T follicular helper cell (primary cell): ENCODE measurements around the gene RBM20.
A peak's percentile ranks its signal among the peaks of the same experiment; 100 is the strongest.
"Not testable (repeated sequence)": the region's sequence is repeated elsewhere in the genome, so short reads cannot be mapped to it uniquely, and the experiment has no call there.

Source experiments
- DNase-seq: peaks from one replicate; pipeline ENCODE4 v3.0.0-alpha.2; 2020; ENCODE audit warnings: low read depth
- total RNA-seq, 2 experiments: gene quantifications; one replicate each; lab custom pipeline; 2026; lab: John Stamatoyannopoulos, UW

Gene RBM20
- 0.06 to 0.17 reads per million in 2 experiments for total RNA-seq

DNA sequence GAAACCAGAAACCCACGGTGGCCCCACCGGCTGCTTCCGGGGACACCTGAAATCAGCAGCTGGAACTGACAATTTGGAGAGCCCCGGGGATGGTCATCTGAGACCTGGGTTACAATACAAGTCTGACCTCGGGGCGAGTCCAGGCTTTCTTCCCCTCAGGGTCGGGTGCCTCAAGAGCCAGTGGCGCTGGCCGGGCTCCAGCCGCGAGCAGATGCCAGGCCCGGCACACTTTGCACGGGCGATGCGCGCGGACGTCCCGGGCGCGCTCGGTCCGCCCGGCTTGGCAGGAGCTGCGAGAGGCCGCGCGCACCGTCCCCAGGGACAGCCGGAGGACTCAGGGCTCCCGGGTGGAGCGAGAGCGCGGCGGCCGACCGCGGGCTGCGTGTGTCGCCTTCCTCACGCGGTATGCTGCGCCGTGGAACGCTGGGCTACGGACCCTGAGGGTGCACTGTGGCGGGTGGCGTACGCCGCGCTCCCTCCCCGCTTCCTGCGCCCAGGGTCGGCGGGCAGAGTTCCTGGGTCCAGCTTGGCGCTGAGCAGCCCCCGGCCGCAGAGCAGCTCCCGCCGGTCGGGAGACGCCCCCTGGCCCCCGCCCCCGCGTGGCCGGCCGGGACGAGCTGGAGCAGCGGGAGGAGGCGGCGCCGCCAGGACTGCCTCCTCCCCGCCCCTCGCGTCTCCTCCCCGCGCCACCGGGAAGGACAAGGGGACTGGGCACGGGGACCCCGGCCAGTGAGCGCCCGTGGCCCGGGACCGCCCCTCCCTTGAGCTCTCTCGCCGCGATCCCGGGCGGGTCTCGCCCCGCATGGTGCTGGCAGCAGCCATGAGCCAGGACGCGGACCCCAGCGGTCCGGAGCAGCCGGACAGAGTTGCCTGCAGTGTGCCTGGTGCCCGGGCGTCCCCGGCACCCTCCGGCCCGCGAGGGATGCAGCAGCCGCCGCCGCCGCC is at the start of gene RBM20:
RBM20 (plus strand) TSS at position 684 of the 945 bp plus-strand sequence; CDS start at position 803, 119 bp downstream.
- no peak for DNase-seq

DNA sequence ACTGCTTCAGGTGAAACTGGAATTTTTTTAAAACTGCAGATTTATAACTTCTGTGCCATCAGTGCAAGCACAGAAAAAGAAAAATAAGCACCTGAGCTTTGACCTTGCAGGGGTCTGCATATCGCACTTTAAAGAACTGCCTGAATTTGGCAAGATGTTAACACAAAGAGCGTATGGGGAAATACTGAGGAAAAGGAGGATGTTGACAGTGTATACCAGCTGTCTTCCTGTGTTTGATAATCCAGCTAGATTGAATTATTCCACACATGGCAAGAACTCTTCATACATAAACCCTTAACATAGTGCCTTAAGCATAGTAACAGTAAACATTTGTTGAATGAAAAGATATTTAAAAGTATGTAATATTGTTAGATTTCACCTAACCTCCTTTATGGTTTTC is 46.7 kb upstream of the RBM20 start:
- DNase-seq = no peak

DNA sequence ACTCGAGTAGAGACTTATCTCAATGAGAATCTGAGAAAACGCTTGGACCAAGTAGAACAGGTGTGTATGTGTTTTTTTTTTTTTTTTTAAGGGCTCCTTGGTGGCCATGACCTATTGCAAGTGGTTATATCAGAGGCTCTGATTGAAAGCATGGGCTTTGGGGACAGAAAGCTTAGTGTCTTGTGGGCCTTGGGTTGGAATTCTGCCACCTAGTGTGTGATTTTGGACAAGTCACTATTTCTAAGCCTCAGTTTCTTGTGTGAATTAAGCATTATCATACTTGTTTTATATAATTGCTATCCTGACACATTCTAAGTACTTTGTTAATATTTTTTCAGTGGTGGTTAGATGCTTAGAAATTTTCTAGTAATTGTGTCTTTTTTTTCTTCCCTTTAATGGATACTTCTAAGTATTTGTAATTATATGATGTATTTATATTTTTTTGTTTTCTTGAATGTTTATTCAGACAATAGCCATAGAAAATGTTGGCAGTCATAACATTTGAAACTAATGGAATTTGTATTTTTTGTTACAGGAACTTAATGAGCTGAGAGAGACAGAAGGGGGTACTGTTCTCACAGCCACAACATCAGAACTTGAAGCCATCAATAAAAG is 43.5 kb upstream of the RBM20 start:
- DNase-seq = no peak

DNA sequence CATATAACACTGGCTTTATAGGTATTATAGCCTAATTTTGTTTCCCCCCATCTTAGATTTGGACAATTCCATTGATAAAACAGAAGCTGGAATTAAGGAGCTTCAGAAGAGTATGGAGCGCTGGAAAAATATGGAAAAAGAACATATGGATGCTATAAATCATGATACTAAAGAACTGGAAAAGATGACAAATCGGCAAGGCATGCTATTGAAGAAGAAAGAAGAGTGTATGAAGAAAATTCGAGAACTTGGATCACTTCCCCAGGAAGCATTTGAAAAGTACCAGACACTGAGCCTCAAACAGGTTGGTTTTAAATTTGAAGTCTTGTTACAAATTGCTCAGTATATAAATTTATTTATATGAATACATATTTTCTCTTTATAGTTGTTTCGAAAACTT is 42.6 kb upstream of the RBM20 start:
- DNase-seq = no peak

DNA sequence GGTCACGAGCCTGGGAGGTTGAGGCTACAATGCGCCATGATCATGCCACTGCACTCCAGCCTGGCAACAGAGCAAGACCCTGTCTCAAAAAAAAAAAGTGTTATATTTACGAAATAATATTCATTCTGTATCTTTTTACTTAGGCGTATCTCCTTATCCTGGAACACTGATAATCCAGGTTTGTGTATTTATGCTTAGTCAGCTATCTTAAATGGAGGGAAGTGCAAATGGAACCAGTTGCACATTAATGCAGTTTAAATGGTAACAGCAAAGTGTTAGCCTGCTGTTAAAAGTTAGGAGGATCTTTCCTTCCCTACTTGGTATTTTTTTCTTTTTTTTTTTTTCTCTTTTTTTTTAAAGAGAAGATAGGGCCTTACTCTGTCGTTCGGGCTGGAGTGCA is 36.0 kb upstream of the RBM20 start:
- DNase-seq = no peak

DNA sequence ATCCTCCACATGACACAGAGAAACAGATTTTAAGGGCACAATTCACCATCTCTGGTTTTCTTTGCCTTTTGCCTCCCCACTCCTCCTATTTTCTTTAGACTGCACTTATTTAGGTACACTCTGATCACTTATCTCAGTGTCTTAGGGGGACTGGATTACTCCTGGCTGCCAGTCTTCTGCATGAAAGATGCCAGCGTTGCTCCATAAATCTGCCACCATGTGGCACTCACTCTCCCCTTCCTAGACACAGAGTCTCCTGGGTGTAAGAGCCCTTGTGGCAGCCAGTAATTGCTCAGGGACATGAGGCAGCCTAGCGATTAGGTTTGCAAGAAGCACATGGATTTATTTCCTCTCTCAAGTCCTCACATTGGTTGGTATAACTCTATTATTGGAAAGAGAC is 34.5 kb upstream of the RBM20 start:
- DNase-seq = no peak

DNA sequence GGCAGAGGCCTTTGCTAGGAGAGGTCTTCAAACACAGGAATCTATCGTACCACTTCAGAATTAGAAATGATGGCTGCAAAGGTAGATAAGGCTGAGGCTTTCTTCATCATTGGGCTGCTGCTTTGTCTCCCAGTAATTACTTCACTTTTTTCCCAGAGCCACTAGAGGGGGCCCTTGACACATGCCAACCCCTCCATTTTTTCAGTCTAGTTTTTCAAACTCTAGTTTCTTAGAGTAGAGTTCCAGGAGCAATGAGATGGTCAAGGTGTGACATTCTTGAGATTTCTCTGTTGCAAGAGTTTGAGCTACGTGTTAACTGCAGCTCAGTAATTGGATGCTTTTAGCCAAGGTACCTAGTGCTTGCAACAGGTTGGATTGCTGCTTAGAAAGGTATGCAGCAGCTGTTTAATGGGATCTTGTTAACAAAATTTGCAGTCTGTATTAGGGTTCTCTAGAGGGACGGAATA is 33.8 kb upstream of the RBM20 start:
- peak; percentile 28 for DNase-seq

DNA sequence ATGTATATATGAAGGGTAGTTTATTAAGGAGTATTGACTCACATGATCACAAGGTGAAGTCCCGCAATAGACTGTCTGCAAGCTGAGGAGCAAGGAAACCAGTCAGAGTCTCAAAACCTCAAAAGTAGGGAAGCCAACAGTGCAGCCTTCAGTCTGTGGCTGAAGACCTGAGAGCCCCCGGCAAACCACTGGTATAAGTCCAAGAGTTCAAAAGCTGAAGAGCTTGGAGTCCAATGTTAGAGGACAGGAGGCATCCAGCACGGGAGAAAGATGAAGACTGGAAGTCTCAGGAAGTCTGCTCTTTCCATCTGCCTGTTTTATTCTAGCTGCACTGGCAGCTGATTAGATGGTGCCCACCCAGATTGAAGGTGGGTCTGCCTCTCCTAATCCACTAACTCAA is 33.4 kb upstream of the RBM20 start:
- DNase-seq = not testable (repeated sequence)

DNA sequence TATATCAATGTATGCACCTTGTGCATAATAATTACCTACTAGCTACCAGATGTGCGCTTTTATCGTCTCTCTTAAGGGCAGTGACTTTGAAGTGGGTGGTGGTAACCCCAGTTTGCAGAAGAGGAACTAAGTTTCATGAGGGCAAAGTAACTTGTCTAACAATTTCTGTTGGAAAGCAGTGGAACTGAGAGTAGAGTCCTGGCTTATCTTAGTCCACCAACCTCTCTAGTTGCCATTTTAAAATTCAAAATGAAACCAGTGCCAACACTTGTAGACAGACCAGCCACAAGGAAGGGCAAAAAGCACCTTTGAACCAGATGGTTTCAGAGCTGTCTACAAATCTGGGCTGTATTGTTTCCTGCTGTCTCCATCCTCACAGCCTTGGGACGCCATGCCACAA is 32.0 kb upstream of the RBM20 start:
- no peak for DNase-seq

DNA sequence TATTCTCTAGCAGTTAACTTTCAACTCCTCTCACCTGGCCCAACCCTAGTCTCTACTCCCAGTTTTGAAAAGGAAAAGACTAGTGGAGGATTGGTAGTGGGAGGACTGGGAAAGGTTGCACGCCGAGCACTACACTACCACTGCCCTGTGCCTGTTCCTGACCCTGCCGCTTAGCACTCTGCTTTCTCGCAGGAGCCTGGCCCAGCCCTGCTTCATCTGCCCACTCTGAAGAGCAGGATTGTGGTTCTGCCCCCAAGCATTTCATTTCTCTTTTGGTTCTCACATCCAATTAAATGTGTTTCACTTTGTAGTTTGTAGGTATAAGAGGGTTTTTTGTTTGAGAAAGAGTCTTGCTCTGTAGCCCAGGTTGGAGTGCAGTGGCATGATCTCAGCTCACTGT is 31.5 kb upstream of the RBM20 start:
- DNase-seq = no peak

DNA sequence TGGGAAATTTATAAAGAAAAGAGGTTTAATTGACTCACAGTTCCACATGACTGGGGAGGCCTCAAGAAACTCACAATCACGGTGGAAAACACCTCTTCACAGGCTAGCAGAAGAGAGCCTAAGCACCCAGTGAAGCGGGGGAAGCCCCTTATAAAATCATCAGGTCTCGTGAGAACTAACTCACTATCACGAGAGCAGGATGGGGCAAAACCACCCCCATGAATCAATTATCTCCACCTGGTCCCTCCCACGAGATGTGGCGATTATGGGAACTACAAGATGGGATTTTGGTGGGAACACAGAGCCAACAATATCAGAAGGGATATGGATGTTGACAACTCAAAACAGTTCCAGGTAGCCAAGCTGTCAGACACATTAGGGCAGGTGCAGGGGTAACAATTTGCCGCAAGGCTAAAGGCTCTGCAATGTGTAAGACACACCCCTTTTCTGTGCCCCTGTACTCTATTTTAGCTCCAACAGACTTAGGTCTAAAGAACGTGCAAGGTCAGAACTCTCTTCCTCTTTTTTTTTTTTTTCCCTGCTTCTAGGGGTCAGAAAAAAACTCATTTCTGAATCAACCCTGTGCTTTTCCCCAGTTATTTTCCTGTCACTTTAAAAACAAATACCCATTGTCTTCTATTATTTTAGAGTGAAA is 30.7 kb upstream of the RBM20 start:
- DNase-seq = no peak

DNA sequence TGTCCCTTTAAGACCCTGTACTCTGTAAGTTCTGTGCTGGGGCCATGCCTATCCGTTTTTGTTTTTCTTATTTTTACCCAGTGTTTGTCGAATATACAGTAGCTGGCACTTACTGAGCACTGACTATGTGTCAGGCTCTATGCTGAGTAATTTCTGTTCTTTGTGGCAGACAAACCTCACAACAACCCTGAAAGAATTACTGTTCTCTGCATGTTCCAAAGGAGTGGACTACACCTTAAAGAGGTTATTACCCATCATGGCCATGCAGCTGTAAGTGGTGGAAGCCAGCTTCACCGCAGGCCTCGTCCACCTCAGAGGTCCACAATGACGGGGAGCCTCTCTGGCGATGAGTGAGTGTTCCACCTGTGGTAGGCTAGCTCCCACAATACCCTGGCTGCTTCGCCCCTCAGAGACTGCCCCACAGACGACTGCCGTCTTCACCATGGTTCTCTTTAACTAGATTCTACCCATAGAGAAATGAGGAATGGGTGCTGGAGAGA is 30.1 kb upstream of the RBM20 start:
- no peak for DNase-seq

DNA sequence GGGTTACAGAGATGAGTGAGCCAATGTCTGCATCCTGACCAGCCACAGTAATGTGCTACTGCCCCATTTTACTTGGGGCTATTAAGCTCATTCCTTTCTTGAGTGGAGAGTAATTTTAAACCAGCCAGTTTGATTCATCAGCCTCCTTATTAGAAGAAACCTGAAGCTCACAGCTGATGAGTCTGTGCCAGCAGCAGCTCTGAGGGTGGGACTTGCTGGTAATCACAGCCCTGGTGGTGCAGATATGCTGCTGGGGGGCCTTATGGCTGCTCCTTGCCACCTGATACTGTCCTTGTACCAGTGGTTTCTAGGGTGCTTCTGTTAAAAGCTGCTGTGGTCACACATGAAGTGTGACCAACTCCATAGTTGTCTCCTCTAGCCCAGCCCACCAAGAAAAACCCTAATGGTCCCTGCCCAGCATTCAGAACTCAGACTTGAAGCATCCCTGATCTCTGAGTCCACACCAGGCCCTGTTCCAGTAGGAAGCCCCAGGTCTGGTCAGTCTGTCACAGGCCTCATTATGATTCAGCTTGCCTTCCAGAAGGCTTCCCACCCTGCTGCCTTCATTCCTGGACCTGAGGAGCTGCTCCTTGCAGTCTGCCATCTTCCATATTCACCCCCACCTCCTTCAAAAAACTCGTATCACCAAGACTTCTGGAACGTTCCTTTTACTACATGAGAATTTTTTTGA is 28.9 kb upstream of the RBM20 start:
- DNase-seq = no peak

DNA sequence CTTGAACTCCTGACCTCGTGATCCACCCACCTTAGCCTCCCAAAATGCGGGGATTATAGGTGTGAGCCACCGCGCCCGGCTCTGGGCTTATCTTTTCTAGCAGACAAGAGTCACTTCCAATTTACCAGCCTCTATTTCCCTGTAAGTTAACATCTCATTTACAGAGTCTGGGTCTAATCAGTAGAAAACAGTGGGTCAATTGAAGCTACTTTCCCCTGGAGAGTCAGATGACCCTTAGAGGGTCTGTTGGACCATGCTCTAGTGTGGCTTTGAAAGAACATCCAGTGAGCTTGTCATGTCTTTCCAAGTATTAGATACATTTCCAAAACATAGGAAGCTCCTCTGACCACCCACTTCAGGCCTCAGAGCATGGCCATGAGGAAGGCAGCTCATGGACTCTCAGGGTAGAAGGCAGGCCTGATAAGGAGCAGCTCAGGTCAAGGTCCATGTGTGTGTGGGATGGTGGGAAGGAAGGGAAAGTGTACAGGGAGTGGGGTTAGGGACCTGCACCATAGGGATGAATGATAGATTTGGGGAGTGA is 27.6 kb upstream of the RBM20 start:
- no peak for DNase-seq

DNA sequence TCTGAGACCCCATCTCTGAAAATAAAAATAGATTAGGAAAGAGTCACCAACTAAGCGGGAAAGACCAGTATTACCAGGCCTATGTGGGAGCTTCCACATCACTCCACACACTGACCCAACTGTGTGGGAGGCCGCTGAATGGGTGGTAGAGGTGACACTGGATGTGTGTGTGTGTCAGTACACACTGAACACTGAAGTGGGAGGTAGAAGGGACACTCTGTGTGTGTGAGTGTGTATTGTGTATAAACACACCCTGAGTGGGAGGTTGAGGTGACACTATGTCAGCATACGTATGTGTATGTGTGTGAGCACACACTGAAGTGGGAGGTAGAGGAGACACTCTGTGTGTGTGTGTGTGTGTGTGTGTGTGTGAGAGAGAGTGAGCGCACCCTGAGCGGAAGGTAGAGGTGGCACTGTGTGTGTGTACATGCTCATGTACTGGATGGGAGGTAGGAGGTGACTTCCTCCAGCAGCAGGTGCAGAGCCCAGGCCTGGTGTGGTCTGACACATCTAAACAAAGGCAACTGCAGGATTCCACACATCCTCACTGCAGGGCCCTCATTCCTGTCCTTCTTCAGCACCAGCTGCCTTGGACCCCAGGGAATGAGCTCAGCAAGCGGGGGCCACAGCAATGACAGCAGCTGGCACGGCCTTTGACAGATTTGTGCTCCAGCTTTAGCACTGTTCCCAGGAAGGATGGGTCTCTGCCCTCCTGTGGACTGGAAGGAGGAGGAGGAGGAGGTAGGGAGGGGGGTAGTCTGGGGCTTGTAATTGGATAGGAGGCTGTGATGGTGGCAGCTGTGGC is 26.5 kb upstream of the RBM20 start:
- no peak for DNase-seq

DNA sequence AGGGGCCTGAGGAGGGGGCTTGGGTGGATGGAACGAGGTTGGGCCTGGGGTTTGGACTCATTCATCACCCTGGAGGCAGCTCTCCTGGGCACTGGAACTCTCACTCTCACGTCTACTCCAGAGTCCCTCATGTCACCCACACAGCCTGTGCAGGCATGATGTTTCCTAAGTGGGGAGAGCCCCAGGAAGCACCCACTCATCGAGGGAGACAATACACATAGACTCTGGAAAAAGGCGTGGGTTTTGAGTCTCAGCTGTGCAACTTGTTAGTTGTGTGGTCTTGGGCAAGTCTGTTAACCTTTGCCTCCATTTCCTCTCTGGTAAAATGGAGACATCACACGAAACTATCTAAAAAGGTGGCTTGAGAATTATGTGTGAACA is 25.9 kb upstream of the RBM20 start:
- no peak for DNase-seq

DNA sequence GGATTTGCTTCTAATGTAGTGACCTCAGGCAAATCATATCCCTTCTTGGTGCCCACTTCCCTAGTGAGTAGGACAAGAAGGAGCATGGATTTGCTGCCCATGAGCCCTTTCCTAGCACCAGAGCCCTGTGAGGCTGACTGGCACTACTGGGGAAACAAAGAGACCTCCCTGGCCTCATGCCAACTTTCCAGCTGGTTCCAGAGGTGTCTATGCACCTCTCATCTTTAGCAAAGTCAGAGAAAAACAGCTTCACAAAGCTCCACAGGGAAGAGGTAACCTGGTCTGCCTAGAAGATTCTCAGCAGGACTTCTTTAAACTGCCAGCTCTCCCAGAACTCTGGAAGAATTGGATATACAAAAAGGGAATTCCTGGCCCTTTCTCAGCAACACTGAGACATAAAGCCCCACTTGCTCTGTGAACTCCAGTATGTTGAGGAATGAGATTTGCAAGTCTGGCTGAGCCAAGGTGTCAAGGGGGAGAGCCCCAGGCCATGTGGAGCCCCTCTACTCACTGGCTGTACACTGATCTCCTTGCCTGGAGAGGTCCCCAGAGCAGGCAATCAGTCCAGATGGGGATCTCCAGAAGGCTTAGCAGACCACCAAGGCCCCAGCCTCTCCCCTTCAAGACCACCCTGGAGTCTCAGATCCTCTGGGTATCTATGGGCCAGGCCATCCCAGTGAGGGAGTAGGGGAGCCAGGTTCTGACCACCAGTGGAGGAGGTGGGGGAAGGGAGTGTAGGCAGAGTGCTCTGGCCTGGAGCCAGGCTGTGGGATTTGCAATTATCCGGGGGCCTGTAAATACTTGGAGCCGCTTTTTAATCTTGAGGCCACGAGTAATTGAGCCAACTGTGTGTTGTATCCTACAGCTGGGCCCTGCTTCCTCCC is 24.4 kb upstream of the RBM20 start:
- DNase-seq = no peak

DNA sequence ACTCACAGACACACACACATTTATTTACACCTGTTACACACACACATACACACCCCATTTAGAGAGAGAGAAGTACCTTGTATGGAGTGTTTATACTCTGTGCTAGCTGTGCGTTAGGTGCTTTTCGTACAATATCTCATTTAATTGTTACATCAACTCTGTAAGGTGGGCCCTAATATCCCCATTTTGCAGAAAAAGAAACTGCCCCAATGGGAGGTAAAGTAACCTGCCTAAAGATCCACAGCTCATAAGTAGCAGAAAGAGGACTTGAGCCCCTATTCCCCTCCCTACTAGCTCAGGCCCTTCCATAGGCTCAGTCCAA is 23.8 kb upstream of the RBM20 start:
- no peak for DNase-seq

DNA sequence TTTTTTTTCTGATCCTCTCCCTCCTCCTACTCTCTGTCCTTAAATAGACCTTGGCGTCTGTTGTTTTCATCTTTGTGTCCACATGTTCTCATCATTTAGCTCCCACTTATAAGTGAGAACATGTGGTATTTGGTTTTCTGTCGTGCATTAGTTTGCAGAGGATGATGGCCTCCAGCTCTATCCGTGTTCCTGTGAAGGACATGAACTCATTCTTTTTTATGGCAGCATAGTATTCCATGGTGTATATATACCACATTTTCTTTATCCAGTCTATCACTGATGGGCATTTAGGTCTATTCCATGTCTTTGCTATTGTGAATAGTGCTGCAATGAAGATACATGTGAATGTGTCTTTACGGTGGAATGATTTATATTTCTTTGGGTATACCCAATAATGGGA is 20.8 kb upstream of the RBM20 start:
- DNase-seq = not testable (repeated sequence)

DNA sequence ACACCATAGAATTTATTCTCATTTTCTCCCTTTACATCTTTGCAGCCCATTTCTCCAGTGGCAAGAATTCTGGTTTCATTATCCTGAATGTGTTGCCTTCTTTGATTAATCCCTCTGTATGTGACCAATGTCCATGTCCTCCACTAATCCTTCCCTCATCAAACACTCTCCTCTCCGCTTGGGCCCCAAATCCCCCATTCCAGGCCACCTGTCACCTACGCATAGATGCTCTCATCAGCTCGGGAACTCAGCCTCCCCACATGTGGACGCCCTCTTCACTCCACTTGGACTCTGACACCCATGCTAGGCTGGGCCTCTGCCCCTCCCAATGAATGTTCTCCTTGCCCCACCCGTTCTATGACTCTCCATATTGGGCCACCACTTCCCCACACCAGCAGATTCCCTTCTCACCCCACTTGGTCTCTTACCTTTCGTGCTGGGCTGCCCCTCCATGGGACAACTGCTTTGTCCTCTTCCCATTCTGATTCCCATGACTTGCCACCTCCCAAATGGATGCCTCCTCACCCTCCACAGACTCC is 18.7 kb upstream of the RBM20 start:
- DNase-seq = no peak
